Liver (tissue), 9 donors: ENCODE measurements around the gene TFB1M. TPM values are rescaled to one million over a fixed set of nuclear protein-coding genes. Genes with fewer than 3 reads are reported as not detected.

Experiments
- DNase-seq: peaks from one replicate; pipeline ENCODE4 v3.0.0-alpha.2; 2017; ENCODE audit warnings: low spot score
- H3K27ac ChIP-seq, 2 donors: one replicate each; pipeline ENCODE4 v1.7.0; 2013; ENCODE audit warnings: inconsistent platforms in 2 of 2, low read length in 2 of 2, control low read depth in 1 of 2, low read depth in 1 of 2, mild to moderate bottlenecking in 1 of 2
- H3K27me3 ChIP-seq, 4 donors: one replicate each; pipeline versions ENCODE4 v1.6.1 to v1.7.0; 2013; ENCODE audit warnings: low read length in 3 of 4, inconsistent platforms in 1 of 4, mild to moderate bottlenecking in 1 of 4, moderate library complexity in 1 of 4; ENCODE audit not compliant: control insufficient read depth in 4 of 4, insufficient read depth in 4 of 4
- H3K36me3 ChIP-seq, 4 donors: one replicate each; pipeline versions ENCODE4 v1.6.1 to v1.7.0; 2013; ENCODE audit warnings: low read length in 3 of 4, mild to moderate bottlenecking in 3 of 4, low read depth in 1 of 4, moderate library complexity in 1 of 4; ENCODE audit not compliant: control insufficient read depth in 4 of 4, insufficient read depth in 3 of 4
- H3K4me1 ChIP-seq, 4 donors: one replicate each; pipeline versions ENCODE4 v1.6.1 to v1.7.0; 2013; ENCODE audit warnings: low read length in 3 of 4, mild to moderate bottlenecking in 3 of 4, moderate library complexity in 1 of 4; ENCODE audit not compliant: control insufficient read depth in 4 of 4, insufficient read depth in 4 of 4
- H3K4me3 ChIP-seq, 3 donors: one replicate each; pipeline versions ENCODE4 v1.6.1 to v1.7.0; 2013; ENCODE audit warnings: low read length in 3 of 3, control low read depth in 1 of 3, low read depth in 1 of 3, mild to moderate bottlenecking in 1 of 3
- H3K9ac ChIP-seq, 2 donors: one replicate each; pipeline ENCODE4 v1.7.0; 2013; ENCODE audit warnings: low read length in 2 of 2, mild to moderate bottlenecking in 2 of 2, moderate library complexity in 2 of 2, control low read depth in 1 of 2, low read depth in 1 of 2
- H3K9me3 ChIP-seq, 4 donors: one replicate each; pipeline versions ENCODE4 v1.6.1 to v1.7.0; 2013; ENCODE audit warnings: low read length in 3 of 4; ENCODE audit not compliant: control insufficient read depth in 4 of 4
- EGR1 ChIP-seq, 2 donors: IDR thresholded peaks; 2 replicates each; pipeline ENCODE4 v1.6.1; 2016 to 2018; ENCODE audit warnings: antibody characterized with exemption in 2 of 2, low read depth in 2 of 2
- FOXA1 ChIP-seq: IDR thresholded peaks from 2 replicates; pipeline ENCODE4 v1.6.1; 2016; ENCODE audit warnings: antibody characterized with exemption
- FOXA2 ChIP-seq: IDR thresholded peaks from 2 replicates; pipeline ENCODE4 v1.6.1; 2016; ENCODE audit warnings: antibody characterized with exemption
- GABPA ChIP-seq, 2 donors: IDR thresholded peaks in 1 of 2; conservative IDR thresholded peaks in 1 of 2; 2 replicates each; pipeline ENCODE4 v1.6.1; 2016; ENCODE audit warnings: antibody characterized with exemption in 2 of 2, mild to moderate bottlenecking in 1 of 2, moderate library complexity in 1 of 2
- HNF4A ChIP-seq, 2 donors: conservative IDR thresholded peaks; 2 replicates each; pipeline ENCODE4 v1.6.1; 2016; ENCODE audit warnings: antibody characterized with exemption in 2 of 2, mild to moderate bottlenecking in 2 of 2
- HNF4G ChIP-seq: IDR thresholded peaks from 2 replicates; pipeline ENCODE4 v1.6.1; 2016; ENCODE audit warnings: antibody characterized with exemption
- JUND ChIP-seq, 2 donors: IDR thresholded peaks; 2 replicates each; pipeline ENCODE4 v1.6.1; 2016; ENCODE audit warnings: antibody characterized with exemption in 2 of 2
- MAX ChIP-seq: IDR thresholded peaks from 2 replicates; pipeline ENCODE4 v1.6.1; 2016; ENCODE audit warnings: antibody characterized with exemption
- NR2F2 ChIP-seq: IDR thresholded peaks from 2 replicates; pipeline ENCODE4 v1.6.1; 2016; ENCODE audit warnings: antibody characterized with exemption
- RAD21 ChIP-seq, 2 donors: IDR thresholded peaks; 2 replicates each; pipeline ENCODE4 v1.6.1; 2016; ENCODE audit warnings: antibody characterized with exemption in 2 of 2, mild to moderate bottlenecking in 2 of 2
- RXRA ChIP-seq, 2 donors: IDR thresholded peaks; 2 replicates each; pipeline ENCODE4 v1.6.1; 2017 to 2018; ENCODE audit warnings: antibody characterized with exemption in 2 of 2, mild to moderate bottlenecking in 1 of 2
- SP1 ChIP-seq: IDR thresholded peaks from 2 replicates; pipeline ENCODE4 v1.6.1; 2018; ENCODE audit warnings: antibody characterized with exemption, mild to moderate bottlenecking
- TAF1 ChIP-seq: conservative IDR thresholded peaks from 2 replicates; pipeline ENCODE4 v1.6.1; 2016; ENCODE audit warnings: antibody characterized with exemption, mild to moderate bottlenecking
- YY1 ChIP-seq: IDR thresholded peaks from 2 replicates; pipeline ENCODE4 v1.6.1; 2016; ENCODE audit warnings: antibody characterized with exemption, mild to moderate bottlenecking
- WGBS: extraction: QIAGEN DNeasy Blood & Tissue Kit; methylation state at CpG from one replicate; pipeline ENCODE4 v1.1.7; 2013; 5-methylcytosine and 5-hydroxymethylcytosine counted together
- polyA plus RNA-seq, 2 donors: library from polyadenylated mRNA; stranded (reverse) in 1 of 2; unstranded in 1 of 2; fragments of 200-250 nt in 1 of 2; fragments of >200 nt in 1 of 2; fragmentation: Nextera tagmentation in 1 of 2; extraction: Ambion mirVana in 1 of 2; gene quantifications; one replicate each; pipeline versions ENCODE4 v1.2.1 to v1.2.3, GENCODE V29; 2013 to 2015
- total RNA-seq, 2 donors: library from RNA; depleted of rRNA; stranded (reverse); fragments of >200 nt; gene quantifications; one replicate each; pipeline ENCODE4 v1.2.3, GENCODE V29; 2014
- TF ChIP-seq, protein P1 (sequence below): IDR thresholded peaks from 2 replicates; pipeline ENCODE4 v1.6.1; 2016; ENCODE audit warnings: antibody characterized with exemption
- TF ChIP-seq, protein P2 (sequence below): IDR thresholded peaks from 2 replicates; pipeline ENCODE4 v1.6.1; 2016; ENCODE audit warnings: antibody characterized with exemption, mild to moderate bottlenecking
- TF ChIP-seq, protein P3 (sequence below): fragments of 150-350 bp; IDR thresholded peaks from 2 replicates; pipeline ENCODE4 v1.5.1; 2017; ENCODE audit warnings: improper control_type of control experiment, low read depth, low read length; ENCODE audit not compliant: missing input control
- TF ChIP-seq, protein P4 (sequence below): IDR thresholded peaks from 2 replicates; pipeline ENCODE4 v1.6.1; 2016; ENCODE audit warnings: antibody characterized with exemption
- donor health status: healthy.
- donor health status: healthy.
- donor health status: healthy.
- donor health status: healthy.
- donor health status: healthy.

TFB1M gene
- total and polyA plus RNA-seq, 4 donors, result 9.2 to 17.0 (median 12.6) TPM

GRCh38 chr6:155223646-155224451, 90.4 kb downstream of the TFB1M start:
- H3K9ac ChIP-seq, result no peak overlapping the region
- peaks cover 0 to 2% (median 0%) of the 10 kb centered on the region in 4 donors for H3K9me3 ChIP-seq
- no peak for TF ChIP-seq RXRA (IDR thresholded peaks at IDR 0.05)
- TF ChIP-seq, protein P1, sequence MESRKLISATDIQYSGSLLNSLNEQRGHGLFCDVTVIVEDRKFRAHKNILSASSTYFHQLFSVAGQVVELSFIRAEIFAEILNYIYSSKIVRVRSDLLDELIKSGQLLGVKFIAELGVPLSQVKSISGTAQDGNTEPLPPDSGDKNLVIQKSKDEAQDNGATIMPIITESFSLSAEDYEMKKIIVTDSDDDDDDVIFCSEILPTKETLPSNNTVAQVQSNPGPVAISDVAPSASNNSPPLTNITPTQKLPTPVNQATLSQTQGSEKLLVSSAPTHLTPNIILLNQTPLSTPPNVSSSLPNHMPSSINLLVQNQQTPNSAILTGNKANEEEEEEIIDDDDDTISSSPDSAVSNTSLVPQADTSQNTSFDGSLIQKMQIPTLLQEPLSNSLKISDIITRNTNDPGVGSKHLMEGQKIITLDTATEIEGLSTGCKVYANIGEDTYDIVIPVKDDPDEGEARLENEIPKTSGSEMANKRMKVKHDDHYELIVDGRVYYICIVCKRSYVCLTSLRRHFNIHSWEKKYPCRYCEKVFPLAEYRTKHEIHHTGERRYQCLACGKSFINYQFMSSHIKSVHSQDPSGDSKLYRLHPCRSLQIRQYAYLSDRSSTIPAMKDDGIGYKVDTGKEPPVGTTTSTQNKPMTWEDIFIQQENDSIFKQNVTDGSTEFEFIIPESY, result no peak
- TF ChIP-seq NR2F2, result no peak
- TF ChIP-seq, protein P2, sequence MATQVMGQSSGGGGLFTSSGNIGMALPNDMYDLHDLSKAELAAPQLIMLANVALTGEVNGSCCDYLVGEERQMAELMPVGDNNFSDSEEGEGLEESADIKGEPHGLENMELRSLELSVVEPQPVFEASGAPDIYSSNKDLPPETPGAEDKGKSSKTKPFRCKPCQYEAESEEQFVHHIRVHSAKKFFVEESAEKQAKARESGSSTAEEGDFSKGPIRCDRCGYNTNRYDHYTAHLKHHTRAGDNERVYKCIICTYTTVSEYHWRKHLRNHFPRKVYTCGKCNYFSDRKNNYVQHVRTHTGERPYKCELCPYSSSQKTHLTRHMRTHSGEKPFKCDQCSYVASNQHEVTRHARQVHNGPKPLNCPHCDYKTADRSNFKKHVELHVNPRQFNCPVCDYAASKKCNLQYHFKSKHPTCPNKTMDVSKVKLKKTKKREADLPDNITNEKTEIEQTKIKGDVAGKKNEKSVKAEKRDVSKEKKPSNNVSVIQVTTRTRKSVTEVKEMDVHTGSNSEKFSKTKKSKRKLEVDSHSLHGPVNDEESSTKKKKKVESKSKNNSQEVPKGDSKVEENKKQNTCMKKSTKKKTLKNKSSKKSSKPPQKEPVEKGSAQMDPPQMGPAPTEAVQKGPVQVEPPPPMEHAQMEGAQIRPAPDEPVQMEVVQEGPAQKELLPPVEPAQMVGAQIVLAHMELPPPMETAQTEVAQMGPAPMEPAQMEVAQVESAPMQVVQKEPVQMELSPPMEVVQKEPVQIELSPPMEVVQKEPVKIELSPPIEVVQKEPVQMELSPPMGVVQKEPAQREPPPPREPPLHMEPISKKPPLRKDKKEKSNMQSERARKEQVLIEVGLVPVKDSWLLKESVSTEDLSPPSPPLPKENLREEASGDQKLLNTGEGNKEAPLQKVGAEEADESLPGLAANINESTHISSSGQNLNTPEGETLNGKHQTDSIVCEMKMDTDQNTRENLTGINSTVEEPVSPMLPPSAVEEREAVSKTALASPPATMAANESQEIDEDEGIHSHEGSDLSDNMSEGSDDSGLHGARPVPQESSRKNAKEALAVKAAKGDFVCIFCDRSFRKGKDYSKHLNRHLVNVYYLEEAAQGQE, result no peak
- TF ChIP-seq, protein P3, sequence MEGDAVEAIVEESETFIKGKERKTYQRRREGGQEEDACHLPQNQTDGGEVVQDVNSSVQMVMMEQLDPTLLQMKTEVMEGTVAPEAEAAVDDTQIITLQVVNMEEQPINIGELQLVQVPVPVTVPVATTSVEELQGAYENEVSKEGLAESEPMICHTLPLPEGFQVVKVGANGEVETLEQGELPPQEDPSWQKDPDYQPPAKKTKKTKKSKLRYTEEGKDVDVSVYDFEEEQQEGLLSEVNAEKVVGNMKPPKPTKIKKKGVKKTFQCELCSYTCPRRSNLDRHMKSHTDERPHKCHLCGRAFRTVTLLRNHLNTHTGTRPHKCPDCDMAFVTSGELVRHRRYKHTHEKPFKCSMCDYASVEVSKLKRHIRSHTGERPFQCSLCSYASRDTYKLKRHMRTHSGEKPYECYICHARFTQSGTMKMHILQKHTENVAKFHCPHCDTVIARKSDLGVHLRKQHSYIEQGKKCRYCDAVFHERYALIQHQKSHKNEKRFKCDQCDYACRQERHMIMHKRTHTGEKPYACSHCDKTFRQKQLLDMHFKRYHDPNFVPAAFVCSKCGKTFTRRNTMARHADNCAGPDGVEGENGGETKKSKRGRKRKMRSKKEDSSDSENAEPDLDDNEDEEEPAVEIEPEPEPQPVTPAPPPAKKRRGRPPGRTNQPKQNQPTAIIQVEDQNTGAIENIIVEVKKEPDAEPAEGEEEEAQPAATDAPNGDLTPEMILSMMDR, result no peak
- TF ChIP-seq HNF4A (conservative IDR thresholded peaks at IDR 0.05), result no peak
- TF ChIP-seq TAF1, result no peak
- TF ChIP-seq GABPA (IDR thresholded peaks at IDR 0.05 in 1 of 2, conservative IDR thresholded peaks at IDR 0.05 in 1 of 2), result no peak
- TF ChIP-seq EGR1 (IDR thresholded peaks at IDR 0.05; ENCODE audit: low read depth in 2 of 2), result no peak
- TF ChIP-seq HNF4G, result no peak
- TF ChIP-seq, protein P4, sequence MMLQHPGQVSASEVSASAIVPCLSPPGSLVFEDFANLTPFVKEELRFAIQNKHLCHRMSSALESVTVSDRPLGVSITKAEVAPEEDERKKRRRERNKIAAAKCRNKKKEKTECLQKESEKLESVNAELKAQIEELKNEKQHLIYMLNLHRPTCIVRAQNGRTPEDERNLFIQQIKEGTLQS, result no peak
- TF ChIP-seq MAX, result no peak
- TF ChIP-seq FOXA2, result no peak
- TF ChIP-seq SP1, result no peak
- TF ChIP-seq JUND (IDR thresholded peaks at IDR 0.05), result no peak
- TF ChIP-seq FOXA1, result no peak
- TF ChIP-seq RAD21 (IDR thresholded peaks at IDR 0.05), result no peak
- no peak for TF ChIP-seq YY1
- H3K4me1 ChIP-seq, result no peaks in the 10 kb centered on the region
- whole genome bisulfite sequencing, result 48% methylated on average over 12 of the region's 12 CpGs
- peaks cover 0 to 6% (median 0%) of the 10 kb centered on the region in 4 donors for H3K27me3 ChIP-seq
- H3K36me3 ChIP-seq, result no peaks in the 10 kb centered on the region
- H3K27ac ChIP-seq, result no peak overlapping the region
- no peak overlapping the region for H3K4me3 ChIP-seq
- DNase-seq, result no peak
